ENCODE data around the gene HBB.

GRCh38 chr11:5237420-5237819, 10.5 kb upstream of the HBB start:
- no peak for TF ChIP-seq POLR2A (IDR thresholded peaks at IDR 0.05; ENCODE audit: low read depth, low read length)
- TF ChIP-seq TAF1 (IDR thresholded peaks at IDR 0.05; ENCODE audit: low read depth, low read length), result no peak
- no peak for TF ChIP-seq POLR2AphosphoS5 (IDR thresholded peaks at IDR 0.05; ENCODE audit: low read depth, low read length)
- no peak for TF ChIP-seq PAX5 (IDR thresholded peaks at IDR 0.05; ENCODE audit: insufficient read depth, low read length, severe bottlenecking)
- TF ChIP-seq SPI1 (IDR thresholded peaks at IDR 0.05; ENCODE audit: low read depth, low read length), result no peak
- no peak for TF ChIP-seq POU2F2 (IDR thresholded peaks at IDR 0.05; ENCODE audit: low read depth, low read length)
